GM12864 (cell line): ENCODE data around the gene ALOX5.
"Not testable (repeated sequence)": the region's sequence is repeated elsewhere in the genome, so short reads cannot be mapped to it uniquely, and the experiment has no call there.

Experiments
- DNase-seq: peaks from one replicate; pipeline ENCODE4 v3.0.0-alpha.2; 2011; ENCODE audit warnings: low read depth
- H3K4me3 ChIP-seq: 2 replicates; pipeline ENCODE4 v1.5.1; 2011; ENCODE audit warnings: mild to moderate bottlenecking, low read depth, low read length, control low read depth
- CTCF ChIP-seq: IDR thresholded peaks from 2 replicates; pipeline ENCODE4 v1.5.1; 2011; ENCODE audit warnings: low read depth, mild to moderate bottlenecking, moderate library complexity, low read length, control low read depth, inconsistent platforms; ENCODE audit errors: missing control alignments

Gene ALOX5

DNA sequence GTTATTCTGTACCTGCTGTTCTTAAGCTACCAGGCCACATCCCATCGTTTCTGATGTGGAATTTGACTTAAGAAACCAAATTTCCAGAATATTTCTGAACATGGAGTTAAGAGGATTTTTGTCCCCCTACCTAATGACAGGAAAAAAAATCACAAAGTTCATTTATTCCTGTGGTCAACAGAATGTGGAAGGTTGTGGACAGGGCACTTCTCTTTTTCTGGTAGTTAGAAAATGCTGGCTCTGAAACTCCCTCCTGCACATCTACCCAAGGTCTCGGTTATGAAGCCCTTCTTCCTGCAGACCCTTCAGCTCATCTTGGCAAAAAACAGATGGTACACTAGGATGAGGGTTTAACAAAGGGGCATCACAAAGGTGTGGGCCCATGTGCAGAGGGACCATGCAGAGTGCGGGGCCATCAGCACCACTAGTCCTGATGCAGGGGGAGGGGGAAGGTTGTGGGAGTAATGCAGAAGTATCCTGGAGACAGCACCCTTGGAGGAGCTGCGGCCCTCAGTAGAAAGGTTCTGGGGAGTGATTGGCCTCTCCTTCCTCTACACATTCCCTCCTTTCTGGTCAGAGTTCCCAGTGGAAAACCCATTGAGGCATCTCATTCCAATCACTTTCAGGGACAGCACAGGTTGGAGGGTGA, 9.8 kb downstream of the ALOX5 start:
- TF ChIP-seq CTCF, result no peak
- DNase-seq, result no peak

GRCh38 chr10:45386657-45387056, 12.6 kb downstream of the ALOX5 start:
- H3K4me3 ChIP-seq, result no peak overlapping the region
- TF ChIP-seq CTCF, result no peak
- DNase-seq, result no peak

More for the DNA sequence above, 9.8 kb downstream of the ALOX5 start:
- H3K4me3 ChIP-seq, result no peak overlapping the region

DNA sequence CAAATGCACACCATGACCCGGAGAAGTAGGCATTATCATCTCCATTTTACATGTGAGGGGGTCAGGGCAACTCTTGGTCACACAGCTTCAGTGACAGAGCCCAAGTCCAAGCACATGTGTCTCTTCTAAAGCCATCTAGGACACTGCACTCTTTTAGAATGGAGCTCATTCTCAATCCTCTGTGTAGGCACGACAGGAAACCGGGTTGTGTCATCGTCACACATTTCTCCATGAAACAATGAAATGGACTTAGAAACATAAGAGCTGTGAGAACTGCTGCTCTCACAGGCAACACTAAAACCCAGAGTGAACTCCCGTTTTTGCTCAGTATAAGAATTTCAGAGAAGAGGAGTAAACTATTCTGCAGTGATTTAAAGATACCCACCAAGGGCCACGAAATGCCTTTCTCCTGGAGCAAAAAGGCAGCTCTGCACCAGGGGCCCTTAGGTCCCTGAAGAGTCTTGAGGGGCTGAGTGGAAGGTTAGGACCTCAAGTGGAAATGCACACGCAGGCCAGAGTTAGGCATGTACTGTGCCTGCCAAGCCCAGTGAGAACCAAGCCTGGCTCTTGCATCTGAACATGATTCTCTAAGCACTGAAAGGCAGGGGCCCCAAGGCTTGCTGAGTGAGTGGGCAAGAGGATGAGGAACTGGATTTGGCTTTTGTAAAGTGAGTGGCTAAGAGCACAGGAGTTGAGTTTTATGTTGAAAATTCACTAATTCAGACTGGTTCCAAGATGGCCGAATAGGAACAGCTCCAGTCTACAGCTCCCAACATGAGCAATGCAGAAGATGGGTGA, 13.3 kb downstream of the ALOX5 start:
- no peak for TF ChIP-seq CTCF

DNA sequence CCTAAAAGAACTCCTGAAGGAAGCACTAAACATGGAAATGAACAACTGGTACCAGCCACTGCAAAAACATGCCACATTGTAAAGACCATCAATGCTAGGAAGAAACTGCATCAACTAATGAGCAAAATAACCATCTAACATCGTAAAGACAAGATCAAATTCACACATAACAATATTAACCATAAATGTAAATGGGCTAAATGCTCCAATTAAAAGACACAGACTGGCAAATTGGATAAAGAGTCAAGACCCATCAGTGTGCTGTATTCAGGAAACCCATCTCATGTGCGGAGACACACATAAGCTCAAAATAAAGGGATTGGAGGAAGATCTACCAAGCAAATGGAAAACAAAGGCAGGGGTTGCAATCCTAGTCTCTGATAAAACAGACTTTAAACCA, 15.7 kb downstream of the ALOX5 start:
- not testable (repeated sequence) for DNase-seq, H3K4me3 ChIP-seq

More for the DNA sequence above, 13.3 kb downstream of the ALOX5 start:
- DNase-seq, result no peak
- no peak overlapping the region for H3K4me3 ChIP-seq

- not testable (repeated sequence) for DNase-seq, H3K4me3 ChIP-seq
These were observed 17.6 kb downstream of the ALOX5 start for GRCh38 chr10:45391636-45392035.

DNA sequence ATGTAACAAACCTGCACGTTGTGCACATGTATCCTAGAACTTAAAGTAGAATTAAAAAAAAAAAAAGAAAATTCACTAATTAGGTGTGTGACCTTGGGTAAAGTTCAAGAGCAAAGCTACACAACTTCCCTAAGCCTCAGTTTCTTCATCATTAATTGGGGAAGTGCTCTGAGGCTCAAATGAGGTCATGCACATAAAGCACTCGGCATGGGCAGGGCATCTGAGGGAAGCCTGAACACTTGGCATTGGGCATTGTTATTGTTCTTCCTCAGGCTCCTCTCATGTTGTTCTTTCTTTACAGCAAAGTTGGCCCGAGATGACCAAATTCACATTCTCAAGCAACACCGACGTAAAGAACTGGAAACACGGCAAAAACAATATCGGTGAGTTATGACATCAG, 21.5 kb downstream of the ALOX5 start:
- H3K4me3 ChIP-seq, result no peak overlapping the region
- no peak for TF ChIP-seq CTCF
- DNase-seq, result no peak

DNA sequence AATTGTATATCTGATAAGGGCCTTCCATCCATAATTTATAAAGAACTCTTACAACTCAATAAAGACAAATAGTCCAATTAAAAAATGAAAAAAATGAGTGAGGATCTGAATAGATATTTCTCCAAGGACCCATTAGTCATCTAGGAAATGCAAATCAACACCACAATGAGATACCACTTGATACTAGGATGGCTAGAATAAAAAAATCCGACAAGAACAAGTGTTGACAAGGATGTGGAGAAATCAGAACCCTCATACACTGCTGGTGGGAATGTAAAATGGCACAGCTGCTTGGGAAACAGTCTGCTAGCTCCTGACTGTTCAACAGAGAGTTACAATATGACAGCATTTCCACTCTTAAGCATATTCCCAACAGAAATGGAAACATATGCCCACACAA, 24.6 kb downstream of the ALOX5 start:
- no peak for TF ChIP-seq CTCF
- H3K4me3 ChIP-seq, result no peak overlapping the region
- no peak for DNase-seq

DNA sequence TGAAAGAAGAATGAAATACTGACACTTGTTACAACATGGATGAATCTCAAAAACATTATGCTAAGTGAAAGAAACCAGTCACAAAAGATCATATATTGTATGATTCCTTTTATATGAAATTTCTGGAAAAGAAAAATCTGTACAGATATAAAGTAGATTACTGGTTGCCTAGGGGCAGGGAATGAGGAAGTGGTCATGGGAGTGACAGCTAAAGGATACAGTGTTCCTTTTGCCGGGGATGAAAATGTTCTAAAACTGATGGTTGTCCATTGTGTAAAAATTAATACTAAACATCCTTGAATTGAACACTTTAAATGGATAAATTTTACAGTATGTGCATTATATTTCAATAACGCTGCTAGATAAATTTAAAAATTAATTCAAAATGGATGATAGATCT, 25.1 kb downstream of the ALOX5 start:
- no peak for DNase-seq
- no peak overlapping the region for H3K4me3 ChIP-seq
- no peak for TF ChIP-seq CTCF
